22Rv1 (cell line): ENCODE measurements around the gene MATR3.

Source experiments
- CTCF ChIP-seq: fragments of 450-650 bp; IDR thresholded peaks from 2 replicates; pipeline ENCODE4 v1.5.1; 2017; ENCODE audit warnings: mild to moderate bottlenecking
- ZFX ChIP-seq: fragments of 450-650 bp; IDR thresholded peaks from 2 replicates; pipeline ENCODE4 v1.6.1; 2017; ENCODE audit warnings: antibody characterized with exemption, borderline replicate concordance

- TF ChIP-seq CTCF, result no peak
- no peak for TF ChIP-seq ZFX
These were observed 85.4 kb downstream of the MATR3 start for GRCh38 chr5:139378941-139379361.
